ENCODE data around the gene CFAP61.

CFAP61 gene

DNA sequence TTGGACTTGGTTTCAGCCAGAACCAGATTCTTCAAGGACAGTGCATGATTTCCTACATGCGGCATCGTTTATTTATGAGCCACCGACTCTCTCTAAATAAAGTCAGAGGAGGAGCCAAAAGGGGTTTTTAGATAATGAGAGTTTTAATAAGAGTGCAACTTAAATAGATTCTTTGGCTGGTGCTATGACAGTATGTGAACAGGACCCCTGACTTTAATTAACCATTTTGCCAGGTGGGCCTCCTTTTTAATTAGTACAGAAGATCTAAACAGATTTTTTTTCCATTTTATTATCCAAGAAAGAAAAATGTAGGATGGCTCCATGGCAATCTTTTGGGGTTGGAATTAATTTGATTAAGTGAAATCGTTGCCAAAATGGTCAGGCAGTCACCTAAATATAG is 240.8 kb downstream of the CFAP61 start:
- no peak for DNase-seq

DNA sequence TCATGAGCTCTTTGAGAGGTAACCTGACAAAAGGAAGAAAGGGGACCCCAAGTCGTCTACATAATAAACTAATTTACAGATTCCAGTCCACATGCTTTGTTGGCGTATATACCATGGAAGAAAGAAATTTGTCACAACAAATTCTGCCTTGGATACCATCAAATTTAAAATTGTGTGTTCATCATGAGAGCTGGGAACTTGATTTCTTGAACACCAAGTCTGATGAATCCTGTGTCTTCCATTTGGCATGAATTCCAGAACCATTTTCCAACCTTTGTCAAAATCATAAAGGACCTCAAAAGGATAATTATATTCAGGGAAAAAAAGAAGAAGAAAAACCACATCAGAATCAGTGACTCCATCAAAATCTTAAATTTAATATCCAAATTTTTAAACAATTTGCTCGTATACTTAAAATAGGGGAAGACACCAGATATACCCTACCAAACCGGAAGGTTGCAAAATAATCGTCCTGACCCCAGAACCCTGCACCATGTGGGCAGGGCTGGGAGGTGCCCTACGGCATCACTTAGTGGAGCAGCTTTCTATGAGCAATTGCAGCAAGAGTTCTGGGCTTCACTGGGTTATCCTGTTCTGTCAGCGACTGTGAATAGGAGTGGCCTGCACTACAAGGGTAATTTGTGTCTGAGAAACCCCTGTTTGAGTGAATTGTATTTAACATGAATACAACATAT is 241.5 kb downstream of the CFAP61 start:
- DNase-seq, result no peak

DNA sequence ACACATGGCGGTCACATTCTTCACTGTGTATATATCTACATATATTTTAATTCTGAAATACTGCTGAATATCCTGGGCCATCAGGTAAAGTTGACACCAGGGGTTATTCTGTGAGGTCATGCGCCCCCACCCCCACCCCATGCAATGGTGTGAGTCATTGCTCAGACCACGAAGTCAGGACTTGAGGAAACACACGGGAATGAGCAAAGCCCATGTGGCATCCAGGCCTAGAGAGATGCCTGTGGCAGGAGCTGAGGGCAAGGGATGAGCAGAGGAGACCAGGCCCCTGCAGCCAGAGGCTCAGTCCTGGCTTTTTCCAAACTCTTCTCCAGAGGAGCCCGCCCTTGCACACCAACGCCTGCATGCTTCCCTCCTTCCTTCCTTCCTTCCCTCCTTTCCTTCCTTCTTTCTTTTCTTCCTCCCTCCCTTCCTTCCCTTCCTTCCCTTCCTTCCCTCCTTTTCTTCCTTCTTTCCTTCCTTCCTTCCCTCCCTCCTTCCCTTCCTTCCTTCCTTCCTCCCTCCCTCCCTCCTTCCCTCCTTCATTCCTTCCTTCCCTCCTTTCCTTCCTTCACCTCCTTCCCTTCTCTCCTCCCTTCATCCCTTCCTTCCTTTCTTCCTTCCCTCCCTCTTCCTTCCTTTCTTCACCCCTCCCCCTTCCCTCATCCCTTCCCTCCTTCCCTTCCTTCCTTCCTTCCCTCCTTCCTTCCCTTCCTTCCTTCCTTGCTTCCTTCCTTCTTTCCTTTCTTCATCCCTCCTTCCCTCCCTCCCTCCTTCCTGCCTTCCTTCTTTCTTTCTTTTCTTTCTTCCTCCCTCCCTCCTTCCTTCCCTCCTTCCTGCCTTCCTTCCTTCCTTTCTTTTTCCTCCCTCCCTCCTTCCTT is 243.5 kb downstream of the CFAP61 start:
- DNase-seq, result no peak

DNA sequence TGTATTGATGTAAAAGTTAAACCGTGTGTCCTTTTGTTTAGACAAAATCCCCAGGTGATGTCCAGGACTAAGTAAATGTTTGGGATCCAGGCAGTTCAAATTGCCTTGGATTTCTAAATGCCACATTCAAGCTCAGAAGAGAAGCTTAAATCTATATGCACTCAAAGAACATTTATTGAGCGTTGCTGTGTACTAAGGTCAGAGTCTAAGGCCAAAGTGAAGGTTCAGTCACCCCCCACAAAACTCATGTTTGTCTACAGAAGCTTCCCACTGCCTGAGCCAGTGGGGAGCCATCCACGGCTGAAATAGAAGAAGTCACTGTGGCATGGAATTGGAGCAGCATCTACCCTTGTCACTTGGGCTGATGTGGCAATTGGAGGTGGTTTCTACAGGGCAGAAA is 244.8 kb downstream of the CFAP61 start:
- no peak for DNase-seq

DNA sequence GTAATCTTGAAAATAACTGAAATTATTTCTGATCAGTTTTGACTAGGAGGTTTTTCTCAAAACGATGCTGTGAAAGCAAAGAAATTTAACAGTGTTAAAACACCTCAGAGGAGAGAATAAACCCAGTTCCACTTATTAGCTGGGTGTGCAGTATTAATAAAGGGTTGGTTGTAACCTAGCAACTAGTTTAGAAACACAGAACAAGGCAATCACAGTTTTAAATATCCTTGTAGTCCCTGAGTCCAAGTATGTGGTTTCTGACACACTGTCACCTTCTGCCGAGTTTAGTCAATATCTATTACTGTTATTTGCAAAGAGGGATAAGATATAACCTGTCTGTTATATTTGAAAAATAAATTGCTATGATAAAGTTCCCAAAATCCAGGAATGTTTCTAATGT is 245.4 kb downstream of the CFAP61 start:
- DNase-seq, result no peak

DNA sequence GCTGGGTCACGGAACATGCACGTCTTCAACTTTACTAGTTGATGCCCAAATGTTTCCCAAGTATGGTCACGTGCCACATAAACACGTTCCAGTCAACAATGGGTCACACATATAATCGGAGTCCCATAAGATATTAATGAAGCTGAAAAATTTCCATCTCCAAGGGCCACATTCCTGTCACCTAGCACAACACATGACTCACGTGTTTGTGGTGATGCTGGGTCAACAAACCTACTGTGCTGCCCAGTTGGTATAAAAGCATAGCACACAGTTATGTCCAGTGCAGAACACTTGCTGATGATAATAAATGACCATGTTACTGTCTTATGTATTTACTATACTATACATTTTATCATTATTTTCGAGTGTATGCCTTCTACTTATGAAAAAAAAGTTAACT is 247.6 kb downstream of the CFAP61 start:
- DNase-seq, result no peak

DNA sequence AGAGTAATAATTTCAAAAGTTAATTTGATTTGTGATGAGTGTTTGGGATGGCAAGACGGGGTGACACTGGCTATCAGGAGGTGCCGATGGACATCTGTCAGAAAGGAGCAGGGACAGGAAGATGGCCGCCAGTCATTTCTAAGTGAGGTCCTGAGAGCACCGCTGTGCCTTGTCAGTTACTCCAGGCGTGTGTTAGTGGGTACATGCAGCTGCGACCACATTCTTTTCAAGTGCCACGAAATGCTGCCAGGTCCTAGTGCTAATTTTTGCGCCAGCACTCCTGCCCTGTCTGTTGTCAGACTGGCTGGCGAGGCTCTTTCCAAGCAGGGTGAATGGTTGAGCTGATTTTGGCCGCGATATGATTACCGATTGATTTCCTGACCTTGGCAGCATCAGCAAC is 251.0 kb downstream of the CFAP61 start:
- no peak for DNase-seq

DNA sequence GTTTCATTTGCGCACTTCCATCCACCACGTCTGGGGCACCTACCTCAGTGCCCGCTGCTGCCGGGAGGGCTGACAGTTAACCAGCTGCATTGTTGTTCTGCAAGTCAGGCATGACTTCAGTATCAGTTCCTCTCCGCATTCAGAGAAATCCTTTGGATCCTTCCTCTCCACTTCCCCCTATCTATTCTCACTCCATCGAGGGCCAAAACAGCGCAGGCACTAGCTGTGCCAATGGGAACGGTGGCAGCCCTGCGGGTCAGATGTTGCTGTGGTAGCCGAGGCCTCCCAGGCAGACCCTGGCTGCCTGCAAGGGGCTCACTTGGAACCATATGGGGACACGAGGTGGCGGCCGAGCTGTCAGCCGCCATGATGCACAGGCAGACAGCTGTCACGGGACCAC is 251.4 kb downstream of the CFAP61 start:
- DNase-seq, result no peak

DNA sequence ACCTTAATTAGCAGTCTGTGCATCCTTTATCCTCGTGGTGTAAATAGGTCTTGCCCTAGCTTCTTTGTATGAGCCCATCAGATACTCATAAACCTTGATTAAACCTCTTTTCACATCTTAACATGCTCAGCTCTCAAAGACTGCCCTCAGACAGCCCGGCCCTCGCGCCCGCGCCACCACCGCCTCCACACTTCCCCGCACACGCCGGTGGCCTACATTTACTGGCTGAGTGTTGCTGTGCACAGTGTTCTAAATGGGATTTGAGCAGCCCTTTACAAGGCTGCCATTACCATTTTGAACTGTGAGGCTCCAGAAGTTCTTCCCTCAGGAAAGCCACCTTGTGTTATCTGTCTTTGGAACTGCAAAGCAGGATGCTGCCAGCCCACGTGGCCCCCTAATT is 252.6 kb downstream of the CFAP61 start:
- no peak for DNase-seq

DNA sequence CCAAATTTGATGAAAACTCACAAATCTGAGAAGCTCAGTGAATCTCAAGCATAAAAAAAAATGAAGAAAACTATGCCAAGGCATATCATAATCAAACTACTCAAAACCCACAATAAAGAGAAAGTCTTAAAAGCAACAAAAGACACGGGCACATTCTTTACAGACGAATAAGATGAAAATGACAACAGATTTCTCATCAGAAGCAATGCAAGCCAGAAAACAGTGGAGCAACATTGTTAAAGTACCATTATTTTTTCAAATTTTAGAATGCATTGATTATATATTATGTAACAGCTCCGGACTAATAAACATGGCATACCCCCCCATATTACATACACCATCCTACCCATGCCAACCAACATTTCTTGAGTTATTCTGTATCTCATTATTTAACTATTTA is 260.2 kb downstream of the CFAP61 start:
- DNase-seq, result no peak

DNA sequence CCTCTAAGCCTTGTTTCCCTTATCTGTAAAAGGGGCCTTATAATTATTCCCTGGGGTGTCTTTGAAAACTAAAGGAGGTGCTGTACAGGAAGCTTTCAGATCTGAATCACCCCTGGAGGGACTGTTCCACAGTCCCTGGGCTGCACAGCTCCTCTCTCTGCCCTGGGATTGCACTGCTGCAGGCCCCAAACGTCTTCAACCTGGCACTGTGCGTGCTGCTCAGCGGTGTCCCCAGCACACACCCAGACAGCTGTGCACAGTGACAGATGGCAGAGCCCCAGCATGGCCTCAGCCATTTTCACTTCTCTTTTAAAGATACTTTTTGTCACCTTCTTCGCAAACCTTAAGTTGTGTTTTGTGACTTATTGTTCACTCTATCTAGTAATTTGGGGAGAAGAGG is 264.9 kb downstream of the CFAP61 start:
- DNase-seq, result no peak

DNA sequence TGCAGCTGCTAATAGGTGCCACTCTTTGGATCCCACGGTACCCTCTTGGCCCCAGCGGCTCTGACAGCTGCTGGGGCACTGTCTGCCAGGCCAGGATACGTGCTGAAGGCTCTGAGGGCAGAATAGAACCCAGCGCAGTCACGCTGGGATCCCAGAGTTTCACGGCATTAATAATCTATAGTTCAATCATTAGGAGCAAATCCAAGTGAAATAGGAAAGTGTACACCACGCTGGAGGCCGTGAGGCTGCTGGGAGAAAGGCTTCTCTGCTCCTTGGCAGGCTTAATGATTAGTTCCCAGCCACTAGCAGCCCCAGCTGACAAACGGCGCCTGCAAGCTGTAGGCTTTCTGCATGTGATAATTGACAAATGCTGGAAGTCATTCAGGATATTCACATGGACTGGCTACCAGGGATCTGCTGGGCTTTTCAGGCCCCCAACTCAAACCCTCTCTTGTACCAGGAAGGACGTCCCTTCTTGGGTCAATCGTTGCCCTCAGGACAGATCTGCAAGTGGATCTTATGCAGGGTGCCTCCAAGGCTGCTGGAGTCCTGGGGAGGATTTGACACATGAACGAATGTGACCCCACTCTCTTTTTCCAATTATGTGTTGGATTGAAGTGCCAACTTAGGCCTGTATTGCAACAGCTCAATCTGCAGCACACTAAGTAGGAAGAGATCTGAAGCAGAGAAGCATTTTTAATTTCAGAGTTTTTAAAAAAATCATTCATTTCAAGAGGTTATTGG is 265.5 kb downstream of the CFAP61 start:
- DNase-seq, result no peak

DNA sequence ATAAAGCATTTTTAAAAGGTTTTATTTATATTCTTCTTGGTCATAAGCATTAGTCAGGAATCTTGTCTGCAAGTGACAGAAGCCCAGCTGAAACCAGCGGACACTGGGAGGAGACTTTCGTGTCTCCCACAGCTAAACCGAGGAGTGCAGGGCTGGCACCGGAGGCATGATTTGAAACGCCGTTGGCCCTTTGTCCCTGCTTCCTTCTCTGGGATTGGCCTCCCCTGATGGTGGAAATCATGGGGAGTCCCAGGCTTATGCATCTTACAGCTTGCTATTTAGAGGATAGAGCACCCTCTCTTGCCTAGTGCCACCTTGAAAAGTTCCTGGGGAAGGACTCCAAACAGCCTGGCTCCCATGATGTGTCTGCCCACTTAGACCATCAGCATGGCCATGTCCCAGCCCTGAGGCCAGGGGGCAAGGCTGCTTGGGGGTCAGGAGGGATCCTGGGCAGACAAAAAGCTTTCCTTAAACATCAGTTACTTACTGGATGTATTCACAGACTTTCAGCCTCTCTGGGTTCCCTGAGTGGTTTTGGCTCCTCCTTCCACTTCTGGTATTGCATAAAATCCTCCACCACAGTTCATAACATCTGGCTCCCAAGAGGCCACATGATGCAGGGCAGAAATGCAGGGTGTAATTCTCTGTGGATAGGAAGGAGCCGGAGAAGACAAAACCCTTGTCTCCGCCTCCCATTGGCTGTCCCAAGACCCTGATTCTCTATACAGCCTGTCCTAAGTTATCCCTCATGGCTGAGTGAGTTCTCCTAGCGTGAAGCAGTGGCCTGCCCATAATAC is 266.2 kb downstream of the CFAP61 start:
- DNase-seq, result peak; percentile 3

DNA sequence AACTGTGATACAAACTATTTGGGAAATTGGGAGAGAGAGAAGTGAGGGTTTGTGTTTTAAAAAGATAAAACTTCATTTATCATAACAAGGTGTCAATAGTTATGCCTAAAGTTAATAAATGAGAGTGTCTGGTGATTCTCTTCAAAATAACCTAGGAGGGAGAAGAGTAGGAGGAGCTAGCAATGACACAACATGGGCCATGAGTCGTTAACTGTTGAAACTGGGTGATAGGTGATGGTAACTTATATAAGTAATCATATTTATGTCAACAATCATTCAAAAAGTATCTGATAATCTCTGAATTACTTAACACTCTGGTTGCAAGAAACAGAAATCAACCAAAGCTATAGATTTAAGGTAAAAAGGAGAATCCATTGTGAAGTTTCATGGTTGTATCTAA is 268.8 kb downstream of the CFAP61 start:
- no peak for DNase-seq

DNA sequence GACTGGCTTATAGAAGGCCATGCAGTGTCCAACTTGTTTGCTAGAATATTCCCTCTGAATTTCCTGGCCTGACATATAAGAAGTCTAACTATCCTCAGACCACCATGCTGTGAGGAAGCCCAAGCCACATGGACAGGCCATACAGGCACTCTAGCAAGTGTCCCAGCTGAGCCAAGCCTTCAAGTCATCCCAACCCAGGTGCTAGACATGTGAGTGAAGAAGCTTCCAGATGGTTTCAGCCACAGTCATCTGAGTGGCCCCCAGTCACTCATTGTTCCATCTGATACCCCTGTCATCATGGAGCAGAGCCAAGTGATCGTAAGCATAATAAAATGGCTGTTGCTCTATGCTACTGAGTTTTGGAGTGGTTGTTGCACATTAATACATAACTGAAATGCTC is 269.6 kb downstream of the CFAP61 start:
- no peak for DNase-seq

DNA sequence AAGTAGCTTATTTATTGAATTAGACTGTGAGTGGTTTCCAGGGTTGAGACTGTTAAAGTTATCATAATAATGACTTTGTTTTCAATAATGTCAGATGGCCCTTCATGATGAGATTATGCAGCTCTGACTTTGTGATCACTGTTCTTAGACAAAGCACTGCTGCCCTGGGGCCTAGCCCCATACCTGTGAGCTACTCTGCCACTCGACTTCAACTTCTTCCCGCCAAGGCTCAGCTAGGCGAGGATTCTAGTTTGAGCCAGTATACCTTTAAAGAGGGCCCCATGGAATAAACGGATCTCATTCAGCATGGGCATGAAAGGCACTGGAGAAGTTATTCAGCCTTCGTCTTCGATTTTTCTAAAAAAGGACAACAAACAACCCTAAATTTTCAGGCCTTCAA is 270.6 kb downstream of the CFAP61 start:
- DNase-seq, result no peak

DNA sequence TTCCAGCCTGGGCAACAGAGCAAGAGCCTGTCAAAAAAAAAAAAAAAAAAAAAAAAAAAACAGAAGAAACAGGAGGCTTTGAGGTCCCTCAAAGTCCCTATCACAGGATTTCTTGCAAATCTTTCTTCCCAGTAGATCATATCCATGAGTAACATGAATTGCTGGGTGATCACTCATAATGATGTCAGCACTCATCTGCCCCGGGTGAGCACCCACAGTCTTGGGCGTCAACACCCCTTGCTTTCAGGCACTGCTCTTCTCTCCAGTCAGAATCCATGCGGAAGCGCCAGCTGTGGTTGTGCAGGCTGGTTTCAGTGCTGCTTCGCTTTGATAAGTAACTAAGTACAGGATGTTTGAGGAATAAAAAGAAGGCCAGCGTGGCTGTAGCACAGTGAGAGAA is 275.4 kb downstream of the CFAP61 start:
- no peak for DNase-seq

DNA sequence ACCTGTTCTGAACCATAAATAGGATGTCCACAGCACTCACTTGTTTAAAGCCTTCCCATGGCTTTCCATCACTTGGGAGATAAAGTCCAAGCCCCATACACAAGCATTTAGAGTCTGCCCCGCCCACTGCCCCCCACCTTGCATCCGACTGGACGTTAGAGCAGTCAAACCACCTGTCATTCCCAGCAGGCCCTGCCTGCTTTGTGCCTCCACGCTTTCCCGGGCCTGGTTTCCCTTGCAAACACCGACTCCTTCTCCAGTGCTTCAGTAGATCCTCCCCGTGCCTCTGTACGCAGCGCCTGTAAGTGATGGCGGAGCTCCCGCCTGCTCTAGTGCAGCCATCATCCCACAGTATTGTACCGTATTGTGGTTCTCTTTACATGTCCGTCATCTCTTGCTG is 277.2 kb downstream of the CFAP61 start:
- DNase-seq, result no peak

DNA sequence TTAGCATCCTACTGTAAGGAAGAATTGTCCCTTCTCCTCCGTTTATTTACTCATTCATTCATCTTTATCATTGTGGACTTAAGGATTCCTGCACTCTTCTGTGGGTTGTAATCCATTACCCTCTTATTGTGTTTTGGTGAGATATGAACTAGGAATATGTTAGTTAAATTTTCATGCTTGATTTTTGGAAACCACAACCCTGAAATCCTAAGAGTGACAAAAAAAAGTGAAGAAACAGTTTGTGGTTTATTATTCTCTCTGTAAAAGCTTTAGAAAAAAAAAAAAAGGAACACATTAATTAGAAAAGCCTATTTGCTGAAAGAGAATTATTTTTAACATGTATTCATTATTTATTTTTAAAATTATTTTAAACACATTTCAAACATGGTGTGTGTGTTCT is 278.8 kb downstream of the CFAP61 start:
- no peak for DNase-seq

DNA sequence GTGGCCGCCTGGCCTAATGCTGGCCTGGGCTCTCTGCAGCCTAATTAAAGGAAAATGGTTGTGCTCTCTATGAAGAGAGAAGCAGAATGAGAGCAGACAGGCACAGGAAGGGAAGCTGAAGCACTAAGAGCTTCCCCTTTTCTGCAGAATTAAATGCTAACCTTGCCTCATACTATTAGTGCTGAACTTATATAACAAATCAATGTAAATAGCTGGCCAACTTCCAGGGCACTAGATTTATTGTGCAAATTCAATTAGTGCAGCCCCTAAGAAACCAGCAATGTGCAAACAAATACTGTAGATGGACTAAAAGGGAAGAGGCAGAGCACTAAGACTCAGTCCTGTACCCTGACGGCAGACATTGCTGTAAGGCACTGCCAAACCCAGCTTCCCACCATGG is 279.5 kb downstream of the CFAP61 start:
- no peak for DNase-seq

DNA sequence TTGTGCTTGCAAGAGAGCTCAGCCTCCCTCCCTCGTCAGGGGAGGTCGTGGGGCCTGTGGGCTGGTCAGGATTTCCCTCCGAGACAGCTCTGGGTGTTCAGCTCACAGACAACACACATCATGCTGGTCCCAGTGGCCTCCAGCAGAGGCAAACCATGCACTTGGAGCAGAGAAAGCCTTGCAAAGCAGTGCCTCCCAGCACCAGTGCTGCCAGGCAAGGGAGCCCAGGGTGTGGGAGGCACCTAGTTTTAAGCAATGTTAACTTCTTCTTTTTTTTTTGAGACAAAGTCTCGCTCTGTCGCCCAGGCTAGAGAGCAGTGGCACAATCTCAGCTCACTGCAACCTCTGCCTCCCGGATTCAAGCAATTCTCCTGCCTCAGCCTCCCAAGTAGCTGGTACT is 281.5 kb downstream of the CFAP61 start:
- no peak for DNase-seq

DNA sequence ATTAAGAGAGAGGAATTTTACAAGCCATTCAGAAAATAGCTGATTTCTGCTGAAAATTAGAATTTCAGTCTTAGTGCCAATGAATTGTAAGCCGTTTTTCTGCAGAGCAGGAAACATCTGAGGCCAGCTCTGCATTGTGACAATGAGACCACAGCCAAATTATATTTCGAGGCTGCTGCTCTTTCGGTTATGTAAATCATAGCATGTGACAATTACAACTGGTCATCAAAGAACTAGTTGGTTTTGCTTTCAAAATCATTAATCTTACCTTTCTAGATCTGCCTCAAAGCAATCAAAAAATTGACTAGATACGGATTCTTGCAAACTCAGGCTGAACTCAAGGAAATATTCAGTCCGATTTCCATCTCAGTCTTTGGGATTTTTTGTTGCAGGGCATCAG is 282.2 kb downstream of the CFAP61 start:
- no peak for DNase-seq

DNA sequence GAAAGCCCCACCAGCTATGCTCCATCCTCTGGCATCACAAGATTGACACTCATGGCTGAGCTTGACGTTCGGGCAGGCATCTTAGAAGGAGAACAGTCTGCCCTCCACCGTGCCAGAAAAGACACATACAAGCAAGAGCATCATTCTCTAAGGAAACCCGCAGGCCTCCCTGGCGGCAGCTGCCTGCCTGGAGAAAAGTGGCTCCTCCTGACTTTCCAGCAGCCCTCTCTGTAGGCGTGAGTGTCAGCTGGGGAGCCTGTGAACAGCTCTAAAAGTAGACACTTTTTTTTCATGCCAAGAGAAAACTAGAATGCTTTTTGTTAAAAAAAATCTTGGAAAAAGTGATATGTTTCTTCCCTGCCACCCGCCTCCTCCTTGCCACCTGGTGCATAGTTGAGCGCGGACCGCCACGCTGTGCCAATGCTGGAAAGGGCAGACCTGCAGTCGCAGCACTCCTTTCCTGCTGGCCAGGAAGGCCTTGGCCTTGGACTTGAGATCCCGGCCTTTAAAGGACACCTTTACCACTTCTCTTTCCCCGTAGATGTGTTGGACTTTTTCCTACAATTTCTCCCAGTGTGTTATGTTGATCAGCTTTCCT is 285.9 kb downstream of the CFAP61 start:
- DNase-seq, result no peak
